CD14-positive monocyte (primary cell): Measurements from ENCODE around the gene ITPR1. TPM values are rescaled to one million over a fixed set of nuclear protein-coding genes. Genes with fewer than 3 reads are reported as not detected.

Source experiments
- DNase-seq, 3 donors: peaks; one replicate each; pipeline ENCODE4 v3.0.0-alpha.2; 2011 to 2022
- H2AFZ ChIP-seq: 2 replicates; pipeline ENCODE4 v1.6.0; 2012; ENCODE audit warnings: mild to moderate bottlenecking, low read depth, low read length, inconsistent platforms; ENCODE audit not compliant: insufficient read depth, poor library complexity, severe bottlenecking
- H3K27ac ChIP-seq, 2 donors: 1 replicate in 1 of 2; 2 replicates in 1 of 2; pipeline ENCODE4 v1.5.1; 2012 to 2013; ENCODE audit warnings: low read length in 2 of 2, control low read depth in 1 of 2, inconsistent platforms in 1 of 2, low read depth in 1 of 2, mild to moderate bottlenecking in 1 of 2
- H3K27me3 ChIP-seq, 2 donors: one replicate each; pipeline versions ENCODE4 v1.6.0 to v1.6.1; 2011 to 2013; ENCODE audit warnings: low read length in 2 of 2; ENCODE audit not compliant: control insufficient read depth in 2 of 2, insufficient read depth in 2 of 2
- H3K36me3 ChIP-seq, 2 donors: replicated peaks in 1 of 2; 1 replicate in 1 of 2; 2 replicates in 1 of 2; pipeline versions ENCODE4 v1.5.1 to v1.6.1; 2012 to 2013; ENCODE audit warnings: low read length in 2 of 2, control low read depth in 1 of 2, inconsistent platforms in 1 of 2, mild to moderate bottlenecking in 1 of 2; ENCODE audit not compliant: insufficient read depth in 2 of 2, control insufficient read depth in 1 of 2
- H3K4me1 ChIP-seq, 2 donors: 1 replicate in 1 of 2; 2 replicates in 1 of 2; pipeline versions ENCODE4 v1.5.1 to v1.6.1; 2012 to 2013; ENCODE audit warnings: low read length in 2 of 2, control low read depth in 1 of 2, inconsistent platforms in 1 of 2, mild to moderate bottlenecking in 1 of 2, moderate library complexity in 1 of 2; ENCODE audit not compliant: insufficient read depth in 2 of 2, control insufficient read depth in 1 of 2
- H3K4me2 ChIP-seq: replicated peaks from 2 replicates; pipeline ENCODE3; 2012; ENCODE audit warnings: low read length, moderate library complexity, mild to moderate bottlenecking; ENCODE audit not compliant: poor library complexity, severe bottlenecking; ENCODE audit errors: extremely low read depth
- H3K4me3 ChIP-seq, 3 experiments: fragments of 200-600 bp in 1 of 3; sonication (generic) in 1 of 3; replicated peaks in 1 of 3; 1 replicate in 2 of 3; 2 replicates in 1 of 3; pipeline ENCODE4 v1.5.1; 2011 to 2013; ENCODE audit warnings: low read length in 3 of 3, mild to moderate bottlenecking in 3 of 3, control low read depth in 2 of 3, low read depth in 2 of 3, inconsistent platforms in 1 of 3, moderate library complexity in 1 of 3
- H3K79me2 ChIP-seq: 2 replicates; pipeline ENCODE4 v1.6.0; 2012; ENCODE audit warnings: mild to moderate bottlenecking, control low read depth, inconsistent platforms, low read length, moderate library complexity; ENCODE audit not compliant: insufficient read depth
- H3K9ac ChIP-seq: 2 replicates; pipeline ENCODE4 v1.6.0; 2017; ENCODE audit warnings: low read length, mild to moderate bottlenecking; ENCODE audit not compliant: insufficient read depth, poor library complexity, severe bottlenecking
- H3K9me3 ChIP-seq, 2 donors: replicated peaks in 1 of 2; 1 replicate in 1 of 2; 2 replicates in 1 of 2; pipeline versions ENCODE4 v1.5.1 to v1.6.1; 2012 to 2013; ENCODE audit warnings: low read length in 2 of 2, control low read depth in 1 of 2; ENCODE audit not compliant: control insufficient read depth in 1 of 2, insufficient read depth in 1 of 2
- H4K20me1 ChIP-seq: 2 replicates; pipeline ENCODE4 v1.6.0; 2012; ENCODE audit warnings: mild to moderate bottlenecking, low read length, control low read depth, moderate library complexity; ENCODE audit not compliant: insufficient read depth
- H3K27ac Mint-ChIP-seq, 7 donors: one replicate each; pipeline ENCODE4 v1.8.0; 2020; ENCODE audit warnings: mild to moderate bottlenecking in 7 of 7, mixed read lengths in 7 of 7, moderate library complexity in 6 of 7, inconsistent platforms in 2 of 7
- H3K27me3 Mint-ChIP-seq, 3 donors: one replicate each; pipeline ENCODE4 v1.8.0; 2021 to 2022; ENCODE audit warnings: low read depth in 3 of 3, mild to moderate bottlenecking in 3 of 3, mixed read lengths in 3 of 3, moderate library complexity in 3 of 3, inconsistent platforms in 1 of 3
- H3K36me3 Mint-ChIP-seq, 2 donors: one replicate each; pipeline ENCODE4 v1.8.0; 2020; ENCODE audit warnings: mixed read lengths in 2 of 2, inconsistent platforms in 1 of 2, mild to moderate bottlenecking in 1 of 2
- H3K4me1 Mint-ChIP-seq: one replicate; pipeline ENCODE4 v1.8.0; 2020; ENCODE audit warnings: mild to moderate bottlenecking, mixed read lengths
- H3K4me3 Mint-ChIP-seq, 2 donors: one replicate each; pipeline ENCODE4 v1.8.0; 2020; ENCODE audit warnings: mild to moderate bottlenecking in 2 of 2, mixed read lengths in 2 of 2, moderate library complexity in 1 of 2
- H3K9me3 Mint-ChIP-seq, 7 donors: one replicate each; pipeline ENCODE4 v1.8.0; 2020 to 2022; ENCODE audit warnings: mixed read lengths in 7 of 7, mild to moderate bottlenecking in 6 of 7, moderate library complexity in 6 of 7, inconsistent platforms in 2 of 7
- WGBS: methylation state at CpG from one replicate; pipeline ENCODE4 v1.1.5; 2013; ENCODE audit warnings: missing lambda C conversion rate; ENCODE audit not compliant: insufficient coverage; 5-methylcytosine and 5-hydroxymethylcytosine counted together
- intact Hi-C, 2 donors: fragments of 100-400 bp; cut with micrococcal nuclease; formaldehyde crosslinking; loops; one replicate each; pipeline versions ENCODE4 v1.15.0 to v1.15.1; 2023
- polyA plus RNA-seq, 3 donors: library from polyadenylated mRNA; depleted of rRNA in 1 of 3; unstranded in 2 of 3; stranded (reverse) in 1 of 3; fragments of 300-500 nt in 2 of 3; fragments of >200 nt in 1 of 3; fragmentation: Illumina TruSeq in 2 of 3; gene quantifications; 1 replicate in 2 of 3; 2 replicates in 1 of 3; pipeline ENCODE4 v1.2.3, GENCODE V29; 2012 to 2021
- TF ChIP-seq, protein P1 (sequence below): fragments of 200-600 bp; IDR thresholded peaks from one replicate; pipeline ENCODE4 v1.8.0; 2022; ENCODE audit warnings: antibody characterized with exemption, mild to moderate bottlenecking

Gene ITPR1
- polyA plus RNA-seq, 3 donors = 3.2 to 21.1 (median 7.1) TPM

DNA sequence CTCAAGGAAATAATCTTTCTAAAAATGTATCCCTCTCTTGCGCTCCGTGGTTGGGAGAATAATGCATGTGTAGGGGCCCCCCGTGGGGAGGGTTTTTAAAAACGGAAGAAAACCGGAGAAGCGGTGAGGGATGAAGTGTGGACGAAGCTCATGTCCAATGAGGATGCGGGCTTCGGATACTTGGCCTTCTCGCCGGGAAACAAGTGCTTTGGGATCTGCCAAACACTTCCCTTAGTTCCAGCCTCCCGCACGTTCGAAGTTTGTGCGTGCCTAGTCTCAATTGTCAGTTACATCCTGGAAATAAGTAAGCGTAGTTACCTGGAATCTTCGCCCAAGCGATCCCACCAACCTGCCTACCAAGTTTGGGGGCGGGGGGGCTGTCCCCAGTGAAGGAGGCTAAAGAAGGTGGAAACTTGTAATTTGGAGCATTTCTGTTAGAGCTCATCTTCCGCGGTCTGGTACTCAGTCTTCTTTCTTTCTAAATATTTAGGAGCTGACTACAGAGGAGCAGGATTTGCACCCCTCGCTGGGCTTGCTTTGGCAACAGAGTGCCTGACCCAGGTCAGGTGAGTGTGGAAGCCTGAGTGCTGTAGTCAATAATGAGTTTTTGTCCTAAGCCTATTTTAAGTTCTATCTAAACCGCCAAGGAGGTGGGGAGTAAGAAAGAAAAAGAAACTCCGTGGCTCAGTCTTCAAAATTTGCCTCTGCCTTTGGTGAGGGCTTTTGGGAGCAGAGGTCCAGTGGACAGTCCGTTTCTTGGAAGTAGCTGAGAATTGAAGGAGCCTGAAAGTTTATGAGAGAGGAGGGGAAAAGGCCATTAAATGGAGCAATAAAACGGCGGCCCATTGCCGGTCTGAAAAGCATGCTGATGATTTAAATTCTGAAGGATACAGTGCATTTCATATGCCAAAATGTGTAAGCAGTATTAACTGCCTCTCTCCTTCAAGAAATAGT is 1.1 kb downstream of the ITPR1 start:
- Histone ChIP-seq H3K27ac (peak overlapping the region; percentile 22 to 82), H3K4me1 (peaks cover 37 to 51% of the 10 kb centered on the region in 2 donors), H3K9me3 (no peaks in the 10 kb centered on the region), H3K27me3 (peaks cover 0 to 4% of the 10 kb centered on the region in 2 donors), H3K9ac (peak overlapping the region; percentile 75), H3K4me3 (peak overlapping the region; percentile 47 to 94 (median 67)), H4K20me1 (no peaks in the 10 kb centered on the region), H3K4me2 (peak overlapping the region; percentile 98), H2AFZ (peak overlapping the region; percentile 85), H3K36me3 (peaks cover 2 to 21% of the 10 kb centered on the region in 2 donors), H3K79me2 (peaks cover 59% of the 10 kb centered on the region)
- peak in 1 of 3 donors; percentile 30 for DNase-seq
- Mint-ChIP-seq H3K27me3 (peaks cover 3 to 5% (median 5%) of the 10 kb centered on the region in 3 donors), H3K9me3 (no peaks in the 10 kb centered on the region), H3K4me3 (peak overlapping the region; percentile 93 to 96), H3K4me1 (peaks cover 52% of the 10 kb centered on the region), H3K36me3 (peaks cover 27 to 30% of the 10 kb centered on the region in 2 donors), H3K27ac (peak overlapping the region; percentile 80 to 92 (median 86))
- WGBS = 0% methylated on average over 19 of the region's 28 CpGs
- TF ChIP-seq, protein P1, sequence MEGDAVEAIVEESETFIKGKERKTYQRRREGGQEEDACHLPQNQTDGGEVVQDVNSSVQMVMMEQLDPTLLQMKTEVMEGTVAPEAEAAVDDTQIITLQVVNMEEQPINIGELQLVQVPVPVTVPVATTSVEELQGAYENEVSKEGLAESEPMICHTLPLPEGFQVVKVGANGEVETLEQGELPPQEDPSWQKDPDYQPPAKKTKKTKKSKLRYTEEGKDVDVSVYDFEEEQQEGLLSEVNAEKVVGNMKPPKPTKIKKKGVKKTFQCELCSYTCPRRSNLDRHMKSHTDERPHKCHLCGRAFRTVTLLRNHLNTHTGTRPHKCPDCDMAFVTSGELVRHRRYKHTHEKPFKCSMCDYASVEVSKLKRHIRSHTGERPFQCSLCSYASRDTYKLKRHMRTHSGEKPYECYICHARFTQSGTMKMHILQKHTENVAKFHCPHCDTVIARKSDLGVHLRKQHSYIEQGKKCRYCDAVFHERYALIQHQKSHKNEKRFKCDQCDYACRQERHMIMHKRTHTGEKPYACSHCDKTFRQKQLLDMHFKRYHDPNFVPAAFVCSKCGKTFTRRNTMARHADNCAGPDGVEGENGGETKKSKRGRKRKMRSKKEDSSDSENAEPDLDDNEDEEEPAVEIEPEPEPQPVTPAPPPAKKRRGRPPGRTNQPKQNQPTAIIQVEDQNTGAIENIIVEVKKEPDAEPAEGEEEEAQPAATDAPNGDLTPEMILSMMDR = no peak
- intact Hi-C loops = loop anchor here (2.0 to 10.0 kb wide), 3 partner anchors 15 to 491 kb away; no protein-coding TSS in a partner anchor

- H3K27ac ChIP-seq = peak overlapping the region in 1 of 2 donors; percentile 82
These were observed 1.7 kb downstream of the ITPR1 start for GRCh38 chr3:4494895-4495264.

More at GRCh38 chr3:4494895-4495264, 1.7 kb downstream of the ITPR1 start:
- WGBS = no CpG with 5 or more reads among the region's 4 CpGs
- Histone ChIP-seq H3K79me2 (peaks cover 63% of the 10 kb centered on the region), H2AFZ (peak overlapping the region; percentile 85), H3K9ac (no peak overlapping the region), H3K4me1 (peaks cover 37 to 51% of the 10 kb centered on the region in 2 donors), H3K27me3 (peaks cover 0 to 4% of the 10 kb centered on the region in 2 donors), H4K20me1 (no peaks in the 10 kb centered on the region), H3K4me3 (peak overlapping the region; percentile 47 to 94 (median 67)), H3K4me2 (peak overlapping the region; percentile 98), H3K36me3 (peaks cover 7 to 26% of the 10 kb centered on the region in 2 donors), H3K9me3 (no peaks in the 10 kb centered on the region)
- intact Hi-C loops = loop anchor here in 1 of 2 donors (5.0 to 10.0 kb wide), 2 partner anchors 43 to 490 kb away; no protein-coding TSS in a partner anchor
- Mint-ChIP-seq H3K4me3 (peak overlapping the region; percentile 93 to 96), H3K4me1 (peaks cover 52% of the 10 kb centered on the region), H3K27me3 (peaks cover 3 to 5% (median 5%) of the 10 kb centered on the region in 3 donors), H3K9me3 (no peaks in the 10 kb centered on the region), H3K36me3 (peaks cover 29 to 34% of the 10 kb centered on the region in 2 donors), H3K27ac (peak overlapping the region; percentile 80 to 92 (median 86))
- peak in 1 of 3 donors; percentile 26 for DNase-seq
- TF ChIP-seq, protein P1 = no peak
